T-helper 17 cell (primary cell): ENCODE results near the gene PFN1. TPM values are rescaled to one million over a fixed set of nuclear protein-coding genes. Genes with fewer than 3 reads are reported as not detected.

Source experiments
- ATAC-seq: fragments of 150-1000 bp; cut with Tn5 transposase; 2 replicates; pipeline ENCODE4 v1.10.0; 2021; ENCODE audit warnings: mild to moderate bottlenecking, moderate library complexity
- DNase-seq, 3 donors: peaks; one replicate each; pipeline versions ENCODE4 v3.0.0 to v3.0.0-alpha.2; 2020 to 2021
- H3K9me3 ChIP-seq: one replicate; pipeline ENCODE4 v1.7.0; 2013; ENCODE audit warnings: low read length, mild to moderate bottlenecking; ENCODE audit not compliant: control insufficient read depth, poor library complexity, severe bottlenecking
- H3K27ac Mint-ChIP-seq: one replicate; pipeline ENCODE4 v1.8.0; 2022; ENCODE audit warnings: mild to moderate bottlenecking, moderate library complexity, mixed read lengths
- H3K27me3 Mint-ChIP-seq: one replicate; pipeline ENCODE4 v1.8.0; 2022; ENCODE audit warnings: mixed read lengths
- H3K36me3 Mint-ChIP-seq: one replicate; pipeline ENCODE4 v1.8.0; 2022; ENCODE audit warnings: low read depth, mixed read lengths
- H3K4me1 Mint-ChIP-seq: one replicate; pipeline ENCODE4 v1.8.0; 2022; ENCODE audit warnings: mild to moderate bottlenecking, mixed read lengths
- H3K4me3 Mint-ChIP-seq: one replicate; pipeline ENCODE4 v1.8.0; 2022; ENCODE audit warnings: mild to moderate bottlenecking, moderate library complexity, mixed read lengths
- total RNA-seq, 4 donors: library from RNA in 2 of 4; stranded (reverse) in 2 of 4; gene quantifications; one replicate each; pipeline ENCODE4 v1.2.3 and lab custom pipeline; 2022 to 2026

The PFN1 gene
- 100 to 1,000 TPM; 686 to 710 TPM for total RNA-seq
- 335 to 601 reads per million in 2 donors for total RNA-seq (lab: John Stamatoyannopoulos, UW)

DNA sequence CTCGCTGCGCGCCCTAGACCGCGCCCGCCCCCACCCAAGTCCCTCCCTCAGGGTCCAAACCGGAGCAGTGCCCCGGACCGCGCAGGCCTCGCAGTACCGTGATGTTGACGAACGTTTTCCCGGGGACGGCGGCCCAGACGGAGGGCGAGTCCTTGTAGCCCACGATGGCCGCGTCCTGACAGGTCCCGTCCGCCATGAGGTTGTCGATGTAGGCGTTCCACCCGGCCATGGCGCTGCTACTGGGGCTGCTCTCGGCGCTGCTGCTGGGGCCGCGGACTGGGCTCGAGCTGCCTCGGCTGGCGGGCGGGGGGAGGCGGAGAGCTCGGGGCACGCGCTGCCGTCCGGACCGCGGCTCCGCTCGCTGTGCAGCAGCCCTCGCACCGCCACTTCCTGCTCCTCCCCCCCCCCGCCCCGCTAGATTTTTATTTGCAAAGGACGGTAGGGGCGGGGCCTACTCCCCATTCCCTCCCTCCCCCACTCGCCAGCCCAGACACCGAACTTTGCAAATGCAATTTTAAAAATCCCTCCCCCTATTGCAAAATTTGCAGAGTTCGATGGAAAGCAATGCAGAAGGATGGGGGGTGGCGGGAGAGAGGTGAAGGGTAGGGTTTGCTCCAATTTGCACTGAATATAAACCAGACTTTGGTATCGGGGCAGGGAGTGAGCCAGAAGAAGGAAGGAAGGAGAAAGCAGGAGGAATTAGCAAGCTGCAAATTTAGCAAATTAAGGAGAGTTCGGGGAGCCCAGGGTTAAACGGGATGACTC, at the start of gene PFN1:
Gene PFN1, minus strand, starts transcription at position 365 of the 765 bp plus-strand sequence. Its CDS starts 136 bp downstream, at position 229.
- peaks cover 43% of the 10 kb centered on the region for H3K4me1 Mint-ChIP-seq

DNA sequence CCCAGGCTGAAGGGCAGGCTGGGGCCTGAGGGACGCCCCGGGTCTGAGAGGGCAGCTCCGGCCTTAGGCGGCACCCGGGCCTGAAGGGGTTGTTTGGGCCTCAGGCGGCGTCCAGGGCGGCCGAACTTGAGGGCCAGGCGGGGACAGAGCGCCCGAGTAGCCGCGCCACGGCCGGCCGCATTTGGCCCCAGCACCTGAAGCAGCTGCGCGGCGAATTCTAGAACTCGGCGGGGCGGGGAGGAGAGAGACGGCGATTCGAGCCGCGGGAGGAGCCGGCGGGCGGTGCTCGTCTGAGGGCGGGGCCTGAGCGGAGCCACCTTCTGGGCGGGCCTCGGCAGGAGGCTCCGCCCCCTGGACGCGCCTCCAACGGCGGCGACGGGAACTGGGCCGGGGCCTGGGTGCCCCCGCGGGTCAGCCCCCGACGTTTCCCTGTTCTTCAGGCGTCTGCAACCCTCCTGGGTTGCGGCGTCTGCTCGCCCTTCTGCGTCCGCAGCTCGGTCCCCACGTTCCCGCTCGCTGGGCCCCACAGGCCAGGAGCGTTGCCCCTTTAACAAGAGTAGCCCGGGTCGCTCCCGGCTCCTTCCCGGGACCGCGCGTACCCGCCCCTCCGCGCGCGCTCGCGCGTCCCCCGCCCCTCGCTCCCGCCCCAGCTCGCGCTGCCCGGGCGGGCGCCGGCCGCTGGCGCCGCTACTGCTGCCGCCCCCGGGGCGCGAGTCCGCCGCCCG, 49.1 kb upstream of the PFN1 start, which contains the start of the genes INCA1 and KIF1C:
Gene INCA1, minus strand, starts transcription at position 221 of the 725 bp plus-strand sequence. CDS start 3,085 bp downstream, outside the sequence.
Gene KIF1C, plus strand, starts transcription at position 649 of the 725 bp plus-strand sequence. CDS start 2,297 bp downstream, outside the sequence.
- Mint-ChIP-seq H3K4me1 (peaks cover 28% of the 10 kb centered on the region), H3K27ac (peak within 1 kb of the TSS; percentile 88), H3K27me3 (no peaks in the 10 kb centered on the region), H3K36me3 (no peaks in the 10 kb centered on the region), H3K4me3 (peak within 1 kb of the TSS; percentile 92)
- H3K9me3 ChIP-seq, result no peaks in the 10 kb centered on the region
- DNase-seq (peak; percentile 88 to 90 (median 88)), ATAC-seq (peak; percentile 96)

More for the DNA sequence above, at the start of gene PFN1:
- DNase-seq (peak; percentile 73 to 86 (median 79)), ATAC-seq (peak; percentile 64)
- no peaks in the 10 kb centered on the region for H3K9me3 ChIP-seq
- Mint-ChIP-seq H3K27ac (peak within 1 kb of the TSS; percentile 96), H3K36me3 (peaks cover 19% of the 10 kb centered on the region), H3K4me3 (peak within 1 kb of the TSS; percentile 100), H3K27me3 (no peaks in the 10 kb centered on the region)

DNA sequence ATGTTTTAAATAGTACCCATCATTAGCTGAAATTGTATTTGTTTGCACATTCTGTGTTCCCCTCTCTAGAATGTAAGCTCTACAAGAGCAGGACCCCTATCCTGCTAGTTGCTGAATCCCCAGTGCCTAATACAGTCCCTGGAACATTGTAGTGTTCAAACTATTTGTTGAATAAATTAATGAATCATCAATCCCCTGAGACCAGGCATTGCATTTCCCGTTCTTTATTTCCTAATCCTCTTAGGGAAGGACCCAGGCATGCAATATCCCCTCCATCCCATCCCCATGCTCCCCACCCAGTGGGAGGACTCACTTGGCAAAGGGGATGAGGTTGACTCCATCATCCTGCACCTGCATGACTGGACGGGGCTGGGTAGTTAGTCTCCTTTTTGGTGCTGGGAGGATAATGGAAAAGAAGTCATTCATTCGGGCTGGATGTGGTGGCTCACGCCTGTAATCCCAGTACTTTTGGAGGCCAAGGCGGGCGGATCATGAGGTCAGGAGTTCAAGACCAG, 45.8 kb upstream of the PFN1 start:
- ATAC-seq (no peak), DNase-seq (no peak)
- H3K4me3 Mint-ChIP-seq, result no peak overlapping the region
- H3K9me3 ChIP-seq, result no peaks in the 10 kb centered on the region
- peaks cover 24% of the 10 kb centered on the region for H3K4me1 Mint-ChIP-seq
- no peaks in the 10 kb centered on the region for H3K36me3 Mint-ChIP-seq
- H3K27me3 Mint-ChIP-seq, result no peaks in the 10 kb centered on the region
- H3K27ac Mint-ChIP-seq, result no peak overlapping the region

DNA sequence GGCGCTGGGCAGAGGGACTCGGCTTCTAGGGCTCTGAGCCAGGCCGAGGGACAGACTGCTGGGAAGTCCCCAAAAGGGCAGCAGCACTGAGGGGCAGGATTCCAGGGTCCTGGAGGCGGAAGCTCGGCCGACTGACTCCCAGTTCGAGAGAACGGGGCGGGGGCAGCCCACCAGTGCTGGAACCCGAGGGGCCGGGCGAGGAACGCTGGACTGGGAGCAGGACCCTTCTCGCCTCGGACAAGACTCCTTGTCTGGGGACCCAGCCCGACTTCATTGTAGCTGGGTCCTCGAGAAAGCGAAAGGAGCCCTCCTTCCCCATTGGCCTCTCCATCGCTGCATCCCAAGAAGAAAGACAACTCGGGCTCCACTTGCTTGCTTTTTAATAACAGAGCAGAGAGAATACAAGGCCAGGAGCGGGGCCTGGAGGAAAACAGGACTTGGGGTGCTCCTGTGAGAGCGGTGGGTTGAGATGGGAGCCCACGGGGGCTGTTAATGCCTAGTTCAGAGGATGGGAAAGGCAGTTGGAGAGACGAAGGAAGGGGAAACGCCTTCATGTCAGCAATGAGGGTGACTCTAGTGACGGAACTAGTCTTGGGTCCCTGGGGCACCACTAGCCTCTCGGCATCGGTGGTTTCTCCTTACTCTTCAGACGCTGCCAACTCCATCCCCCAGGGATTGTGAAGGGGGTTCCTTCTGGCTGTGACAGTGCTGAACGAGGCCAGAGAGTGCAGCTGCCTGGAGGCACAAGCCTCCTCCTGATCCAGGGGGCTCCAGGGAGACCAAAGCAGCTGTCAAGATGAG, 39.6 kb upstream of the PFN1 start:
- Mint-ChIP-seq H3K4me1 (peaks cover 40% of the 10 kb centered on the region), H3K27ac (peak overlapping the region; percentile 94), H3K36me3 (peaks cover 3% of the 10 kb centered on the region), H3K4me3 (peak overlapping the region; percentile 93), H3K27me3 (no peaks in the 10 kb centered on the region)
- DNase-seq (no peak), ATAC-seq (peak; percentile 14)
- H3K9me3 ChIP-seq, result no peaks in the 10 kb centered on the region

- peaks cover 7% of the 10 kb centered on the region for H3K36me3 Mint-ChIP-seq
- no peaks in the 10 kb centered on the region for H3K27me3 Mint-ChIP-seq
- no peaks in the 10 kb centered on the region for H3K9me3 ChIP-seq
- peak within 1 kb of the TSS; percentile 94 for H3K27ac Mint-ChIP-seq
- DNase-seq (peak; percentile 76 to 84 (median 79)), ATAC-seq (peak; percentile 93)
- H3K4me3 Mint-ChIP-seq, result peak within 1 kb of the TSS; percentile 93
- H3K4me1 Mint-ChIP-seq, result peaks cover 42% of the 10 kb centered on the region
Measured at GRCh38 chr17:4986951-4987766, 38.8 kb upstream of the PFN1 start, which contains the start of gene CAMTA2. Gene CAMTA2, minus strand, starts transcription at chr17:4987675. Its CDS starts 1,453 bp downstream, at chr17:4986222.

DNA sequence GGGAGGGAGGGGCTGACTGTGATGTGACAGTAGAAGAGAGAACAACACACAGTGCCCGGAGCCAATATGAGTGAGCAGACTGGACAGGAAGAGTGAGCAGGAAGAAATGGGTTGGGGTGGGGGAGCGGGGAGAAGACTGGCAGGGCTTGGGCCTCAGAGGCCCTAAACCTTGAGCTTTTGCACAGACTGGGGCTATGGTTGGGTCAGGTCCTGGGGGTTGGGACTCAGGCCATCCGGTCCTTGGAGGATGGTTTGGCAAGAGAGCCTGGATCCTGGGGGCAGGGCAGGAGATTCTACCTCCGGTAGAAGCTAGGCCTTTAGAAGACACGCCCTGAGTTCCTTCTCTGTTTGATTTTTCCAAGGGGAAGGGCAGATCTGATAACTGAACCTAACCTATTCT, 38.1 kb upstream of the PFN1 start:
- DNase-seq, result no peak
- no peaks in the 10 kb centered on the region for H3K27me3 Mint-ChIP-seq
- no peak for ATAC-seq
- peak overlapping the region; percentile 94 for H3K27ac Mint-ChIP-seq
- no peaks in the 10 kb centered on the region for H3K9me3 ChIP-seq
- H3K36me3 Mint-ChIP-seq, result peaks cover 7% of the 10 kb centered on the region
- H3K4me1 Mint-ChIP-seq, result peaks cover 38% of the 10 kb centered on the region
- H3K4me3 Mint-ChIP-seq, result peak overlapping the region; percentile 93

GRCh38 chr17:4982305-4982704, 34.0 kb upstream of the PFN1 start:
- Mint-ChIP-seq H3K36me3 (peaks cover 15% of the 10 kb centered on the region), H3K27ac (peak overlapping the region; percentile 34), H3K27me3 (no peaks in the 10 kb centered on the region), H3K4me3 (no peak overlapping the region), H3K4me1 (peaks cover 28% of the 10 kb centered on the region)
- DNase-seq, result no peak
- no peaks in the 10 kb centered on the region for H3K9me3 ChIP-seq
- no peak for ATAC-seq

DNA sequence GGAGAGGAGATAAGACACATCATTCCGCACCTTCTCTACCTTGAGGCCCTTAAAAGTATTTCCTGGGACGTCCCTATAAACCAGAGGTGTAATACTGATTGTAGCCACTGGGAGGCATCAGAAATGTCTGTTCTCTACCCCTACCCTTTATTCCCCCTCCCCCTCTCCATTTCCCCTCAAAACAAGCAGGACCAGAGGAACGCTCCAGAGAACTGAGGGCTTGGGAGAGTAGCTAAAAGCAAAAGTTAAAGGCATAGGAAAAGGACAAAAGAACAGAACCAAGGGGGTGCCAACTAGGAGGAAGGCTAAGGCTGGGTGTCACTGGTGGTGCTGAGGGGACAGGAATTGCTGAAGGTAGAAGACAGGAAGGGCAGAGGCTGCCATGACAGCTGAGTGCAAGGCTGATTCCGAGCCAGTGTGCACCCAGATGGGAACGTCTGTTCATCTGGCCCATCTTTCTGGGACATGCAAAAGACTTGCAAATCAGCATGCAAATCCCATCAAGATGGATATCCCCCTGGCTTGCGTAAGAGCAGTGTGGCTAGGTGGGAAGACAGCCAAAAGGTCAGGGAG, 32.4 kb upstream of the PFN1 start:
- H3K27ac Mint-ChIP-seq, result peak overlapping the region; percentile 84
- peaks cover 16% of the 10 kb centered on the region for H3K36me3 Mint-ChIP-seq
- peaks cover 18% of the 10 kb centered on the region for H3K4me1 Mint-ChIP-seq
- no peaks in the 10 kb centered on the region for H3K27me3 Mint-ChIP-seq
- H3K4me3 Mint-ChIP-seq, result peak overlapping the region; percentile 63
- H3K9me3 ChIP-seq, result no peaks in the 10 kb centered on the region
- ATAC-seq (peak; percentile 92), DNase-seq (peak in 1 of 3 donors; percentile 29)

DNA sequence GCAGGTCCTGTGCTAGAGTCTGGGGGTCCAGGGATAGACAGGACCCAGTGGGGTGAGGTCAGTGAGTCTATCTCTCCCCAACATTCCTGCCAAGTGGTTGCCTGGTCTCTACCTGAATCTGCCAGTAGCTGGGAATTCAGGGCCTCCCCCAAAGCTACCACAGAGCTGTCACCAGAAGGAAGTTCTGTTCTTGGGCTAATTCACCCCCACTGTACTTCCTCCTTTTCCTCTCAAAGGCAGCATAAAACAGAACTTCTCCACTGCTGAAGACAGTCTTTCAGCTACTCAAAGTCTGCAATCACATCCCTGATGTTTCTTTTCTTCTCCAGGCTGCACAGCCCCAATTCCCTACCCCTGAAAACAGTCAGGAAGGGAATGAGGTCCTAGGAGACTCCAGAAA, 30.4 kb upstream of the PFN1 start:
- H3K36me3 Mint-ChIP-seq, result peaks cover 21% of the 10 kb centered on the region
- ATAC-seq, result no peak
- no peaks in the 10 kb centered on the region for H3K27me3 Mint-ChIP-seq
- DNase-seq, result no peak
- no peaks in the 10 kb centered on the region for H3K9me3 ChIP-seq
- H3K4me1 Mint-ChIP-seq, result peaks cover 21% of the 10 kb centered on the region
- H3K27ac Mint-ChIP-seq, result no peak overlapping the region
- H3K4me3 Mint-ChIP-seq, result no peak overlapping the region

- DNase-seq, result no peak
- Mint-ChIP-seq H3K27me3 (no peaks in the 10 kb centered on the region), H3K4me1 (peaks cover 18% of the 10 kb centered on the region), H3K36me3 (peaks cover 14% of the 10 kb centered on the region), H3K27ac (peak overlapping the region; percentile 89), H3K4me3 (no peak overlapping the region)
- no peaks in the 10 kb centered on the region for H3K9me3 ChIP-seq
- no peak for ATAC-seq
Measured at GRCh38 chr17:4974115-4974670, 25.9 kb upstream of the PFN1 start.

GRCh38 chr17:4973256-4974114, 25.2 kb upstream of the PFN1 start:
- no peak overlapping the region for H3K4me3 Mint-ChIP-seq
- DNase-seq (no peak), ATAC-seq (no peak)
- H3K27me3 Mint-ChIP-seq, result no peaks in the 10 kb centered on the region
- H3K9me3 ChIP-seq, result no peaks in the 10 kb centered on the region
- H3K4me1 Mint-ChIP-seq, result peaks cover 18% of the 10 kb centered on the region
- peaks cover 14% of the 10 kb centered on the region for H3K36me3 Mint-ChIP-seq
- H3K27ac Mint-ChIP-seq, result peak overlapping the region; percentile 89
